GM12878 (cell line): ENCODE results near the gene PLEKHA5. TPM values are rescaled to one million over a fixed set of nuclear protein-coding genes. Genes with fewer than 3 reads are reported as not detected.

Experiments used
- ATAC-seq: fragments of 200-7000 bp; cut with Tn5 transposase; 3 replicates; pipeline ENCODE4 v1.9.1; 2020; ENCODE audit warnings: mild to moderate bottlenecking, moderate library complexity
- BruUV-seq: library from RNA; stranded (reverse); fragments of 400-500 nt; replicated peaks from 2 replicates; lab custom pipeline; 2021; lab: Mats Ljungman, UMichigan
- CTCF ChIA-PET: fragments of 300-600 bp; sonication (Branson Sonifier 250); formaldehyde crosslinking; extraction: SDS; loops from one replicate; lab custom pipeline; 2021; ENCODE audit warnings: inconsistent platforms; lab: Yijun Ruan, JAX
- POLR2A ChIA-PET: fragments of 350-600 bp; formaldehyde crosslinking; extraction: SDS; loops from one replicate; lab custom pipeline; 2021; ENCODE audit warnings: inconsistent platforms; lab: Charles Lee
- RAD21 ChIA-PET: fragments of 300-600 bp; sonication (Branson Sonifier 250); formaldehyde crosslinking; loops from one replicate; lab custom pipeline; 2023; ENCODE audit warnings: antibody characterized with exemption; ENCODE audit not compliant: unreplicated experiment; lab: Charles Lee
- SMC1A ChIA-PET: fragments of 300-600 bp; sonication (Branson Sonifier 250); formaldehyde crosslinking; loops from one replicate; lab custom pipeline; 2023; ENCODE audit not compliant: unreplicated experiment, uncharacterized antibody; lab: Charles Lee
- DNase-seq: peaks from one replicate; pipeline ENCODE4 v3.0.0-alpha.2; 2011; ENCODE audit warnings: low read depth, low spot score
- FAIRE-seq: peaks from 3 replicates; lab custom pipeline; 2011; peaks lifted over from hg19 to GRCh38; lab: Jason Lieb, UNC
- H2AFZ ChIP-seq: 2 replicates; pipeline ENCODE4 v1.6.0; 2011; ENCODE audit warnings: low read depth, low read length, control low read depth; ENCODE audit not compliant: control insufficient read depth
- H3K27ac ChIP-seq: 2 replicates; pipeline ENCODE4 v1.5.1; 2011; ENCODE audit warnings: control low read depth; ENCODE audit not compliant: control insufficient read depth, insufficient read depth
- H3K27me3 ChIP-seq, 2 experiments: replicated peaks in 1 of 2; 2 replicates each; pipeline versions ENCODE4 v1.6.0 to v1.6.1; 2011; ENCODE audit warnings: low read length in 1 of 2; ENCODE audit not compliant: control insufficient read depth in 2 of 2, insufficient read depth in 2 of 2
- H3K36me3 ChIP-seq, 2 experiments: 2 replicates each; pipeline ENCODE4 v1.5.1; 2011; ENCODE audit warnings: low read length in 1 of 2; ENCODE audit not compliant: control insufficient read depth in 2 of 2, insufficient read depth in 2 of 2
- H3K4me1 ChIP-seq: 2 replicates; pipeline ENCODE4 v1.6.1; 2011; ENCODE audit warnings: mild to moderate bottlenecking, low read length, moderate library complexity, mixed read lengths; ENCODE audit not compliant: control insufficient read depth, insufficient read depth
- H3K4me2 ChIP-seq: 2 replicates; pipeline ENCODE4 v1.6.0; 2011; ENCODE audit warnings: control low read depth; ENCODE audit not compliant: control insufficient read depth, insufficient read depth
- H3K4me3 ChIP-seq: fragments of 200-600 bp; sonication (generic); 2 replicates; pipeline ENCODE4 v1.5.1; 2016
- H3K79me2 ChIP-seq: 2 replicates; pipeline ENCODE4 v1.6.0; 2011; ENCODE audit warnings: low read length; ENCODE audit not compliant: control insufficient read depth, insufficient read depth
- H3K9ac ChIP-seq: 2 replicates; pipeline ENCODE4 v1.8.0; 2011; ENCODE audit warnings: low read length, control low read depth, mixed read lengths; ENCODE audit not compliant: control insufficient read depth, insufficient read depth
- H3K9me3 ChIP-seq: replicated peaks from 3 replicates; pipeline ENCODE4 v1.5.1; 2011; ENCODE audit warnings: mild to moderate bottlenecking, low read length; ENCODE audit not compliant: control insufficient read depth, insufficient read depth
- H4K20me1 ChIP-seq: 2 replicates; pipeline ENCODE4 v1.6.0; 2011; ENCODE audit not compliant: control insufficient read depth, insufficient read depth
- ATF7 ChIP-seq: fragments of 450-650 bp; IDR thresholded peaks from 2 replicates; pipeline ENCODE4 v1.6.1; 2016; ENCODE audit warnings: low read depth, mild to moderate bottlenecking
- CBX5 ChIP-seq: sonication (generic); IDR thresholded peaks from 2 replicates; pipeline ENCODE4 v1.6.1; 2016; ENCODE audit warnings: low read depth, moderate library complexity, mild to moderate bottlenecking, inconsistent platforms
- GATAD2B ChIP-seq: fragments of 450-650 bp; conservative IDR thresholded peaks from 2 replicates; pipeline ENCODE4 v1.6.1; 2017; ENCODE audit warnings: low read depth, mild to moderate bottlenecking, moderate library complexity
- NFYB ChIP-seq: IDR thresholded peaks from 2 replicates; pipeline ENCODE4 v1.6.1; 2011; ENCODE audit warnings: low read depth, mild to moderate bottlenecking, low read length, improper control_type of control experiment, moderate library complexity; ENCODE audit not compliant: insufficient read depth
- TBL1XR1 ChIP-seq: IDR thresholded peaks from 2 replicates; pipeline ENCODE4 v1.6.1; 2012; ENCODE audit warnings: low read depth, low read length, improper control_type of control experiment
- WRNIP1 ChIP-seq: IDR thresholded peaks from 2 replicates; pipeline ENCODE4 v1.6.1; 2011; ENCODE audit warnings: low read depth, low read length, improper control_type of control experiment, borderline replicate concordance
- ZNF207 ChIP-seq: fragments of 450-650 bp; IDR thresholded peaks from 2 replicates; pipeline ENCODE4 v1.6.1; 2014; ENCODE audit warnings: antibody characterized with exemption, mild to moderate bottlenecking, borderline replicate concordance
- WGBS: methylation state at CpG from one replicate; pipeline ENCODE4 v1.1.6; 2016; ENCODE audit warnings: low lambda C conversion rate; ENCODE audit not compliant: insufficient replicate concordance, insufficient coverage; ENCODE audit errors: missing lambda C conversion rate; 5-methylcytosine and 5-hydroxymethylcytosine counted together
- in situ Hi-C: fragments of 300-500 bp; cut with MboI; formaldehyde crosslinking; loops from 9 replicates; pipeline ENCODE4 v1.14.3; 2018; ENCODE audit warnings: mixed read lengths
- intact Hi-C: fragments of 100-400 bp; cut with micrococcal nuclease; formaldehyde crosslinking; loops from one replicate; pipeline ENCODE4 v1.14.2; 2022; ENCODE audit not compliant: unreplicated experiment
- polyA plus RNA-seq, 11 experiments: library from polyadenylated mRNA; depleted of rRNA in 4 of 11; unstranded in 6 of 11; stranded (reverse) in 5 of 11; fragments of >200 nt; fragmentation: Nextera tagmentation in 4 of 11; fragmentation: Illumina TruSeq in 1 of 11; extraction: Ambion mirVana in 4 of 11; extraction: Trizol in 1 of 11; gene quantifications; 1 replicate in 1 of 11; 2 replicates in 10 of 11; pipeline versions ENCODE4 v1.2.1 to v1.2.3, GENCODE V29; 2011 to 2016; ENCODE audit warnings: inconsistent platforms in 2 of 11, missing spikeins in 2 of 11, low read depth in 1 of 11
- total RNA-seq, 4 experiments: library from RNA; depleted of rRNA in 3 of 4; stranded (reverse); fragments of >200 nt in 3 of 4; fragmentation: Illumina TruSeq in 1 of 4; extraction: Trizol in 1 of 4; gene quantifications; 2 replicates each; pipeline versions ENCODE4 v1.2.1 to v1.2.3, GENCODE V29; 2013 to 2021
- TF ChIP-seq, protein P1 (sequence below): fragments of 450-650 bp; IDR thresholded peaks from 2 replicates; pipeline ENCODE4 v1.6.1; 2016; ENCODE audit warnings: mild to moderate bottlenecking
- TF ChIP-seq, protein P2 (sequence below): fragments of 450-650 bp; IDR thresholded peaks from 2 replicates; pipeline ENCODE4 v1.6.1; 2016; ENCODE audit warnings: mild to moderate bottlenecking, moderate library complexity, borderline replicate concordance

PLEKHA5 gene
- total and polyA plus RNA-seq, 10 of the 15 experiments (the other 5 are each of a cell fraction or from before 2014, with no cell fraction given), result 0.09 to 0.33 (median 0.18) TPM; not detected in 3

DNA sequence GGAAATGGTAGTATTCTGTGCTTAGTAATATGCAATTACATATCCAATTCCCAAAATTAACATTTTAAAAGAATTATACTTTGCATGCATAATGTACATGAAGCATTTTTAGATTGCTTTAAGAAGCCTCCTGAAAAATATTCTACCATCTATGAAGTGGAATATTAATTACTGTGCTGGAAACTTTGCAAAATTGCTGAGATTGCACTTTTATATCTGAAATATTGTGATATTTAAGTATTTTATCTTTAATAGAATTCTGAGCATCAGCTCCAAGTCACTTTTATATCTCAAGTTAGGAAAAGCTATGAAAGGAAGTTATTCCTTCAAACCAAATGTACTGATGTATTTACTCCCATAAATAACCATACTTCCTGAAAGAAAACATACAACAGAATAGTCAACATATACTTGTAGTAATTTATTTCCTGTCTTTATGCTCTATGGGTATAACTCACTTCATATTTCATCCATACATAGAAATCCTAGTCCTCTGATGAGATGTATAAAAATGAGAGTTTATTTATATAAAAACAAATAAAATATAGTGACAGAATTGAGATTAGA lies 152.7 kb downstream of the PLEKHA5 start (continued):
- no peak for TF ChIP-seq NFYB
- TF ChIP-seq, all 136 proteins: peak for 0

DNA sequence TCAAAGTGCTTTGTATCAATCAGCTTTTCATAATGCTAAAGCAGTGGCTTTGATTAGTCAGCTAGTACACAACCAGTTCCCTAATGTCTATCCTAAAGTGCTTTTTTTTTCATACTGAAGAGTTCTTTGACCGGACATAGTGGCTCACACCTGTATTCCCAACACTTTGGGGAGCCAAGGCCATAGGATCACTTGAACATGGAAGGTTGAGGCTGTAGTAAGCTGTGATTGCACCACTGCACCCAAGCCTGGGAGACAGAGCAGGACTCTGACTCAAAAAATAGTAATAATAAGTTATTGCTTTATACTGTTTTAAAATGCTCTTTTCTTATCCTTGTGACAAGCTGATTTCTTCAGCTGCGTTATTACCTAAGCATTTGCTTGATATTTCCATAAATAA lies 155.1 kb downstream of the PLEKHA5 start:
- H4K20me1 ChIP-seq, result no peaks in the 10 kb centered on the region
- ChIA-PET POLR2A (no interaction called here), SMC1A (interaction anchor here (0.7 kb wide), 1 partner anchor 147 kb away, joined by 3 read pairs; no protein-coding TSS in a partner anchor), CTCF (no interaction called here), RAD21 (interaction anchor here (1.0 kb wide), 1 partner anchor 26 kb away, joined by 3 read pairs; no protein-coding TSS in a partner anchor)
- no peaks in the 10 kb centered on the region for H3K9me3 ChIP-seq
- no peaks in the 10 kb centered on the region for H3K4me1 ChIP-seq
- no peaks in the 10 kb centered on the region for H3K36me3 ChIP-seq
- H3K79me2 ChIP-seq, result no peaks in the 10 kb centered on the region
- DNase-seq (no peak), FAIRE-seq (no peak), ATAC-seq (no peak)
- H3K4me3 ChIP-seq, result no peak overlapping the region
- no TSS peak for BruUV-seq
- H3K27ac ChIP-seq, result no peak overlapping the region
- in situ Hi-C loops, result no loop called here
- no peak for TF ChIP-seq ZNF207
- no peak for TF ChIP-seq TBL1XR1
- TF ChIP-seq GATAD2B, result no peak
- no peak for TF ChIP-seq WRNIP1
- no peak for TF ChIP-seq ATF7
- TF ChIP-seq, protein P1, sequence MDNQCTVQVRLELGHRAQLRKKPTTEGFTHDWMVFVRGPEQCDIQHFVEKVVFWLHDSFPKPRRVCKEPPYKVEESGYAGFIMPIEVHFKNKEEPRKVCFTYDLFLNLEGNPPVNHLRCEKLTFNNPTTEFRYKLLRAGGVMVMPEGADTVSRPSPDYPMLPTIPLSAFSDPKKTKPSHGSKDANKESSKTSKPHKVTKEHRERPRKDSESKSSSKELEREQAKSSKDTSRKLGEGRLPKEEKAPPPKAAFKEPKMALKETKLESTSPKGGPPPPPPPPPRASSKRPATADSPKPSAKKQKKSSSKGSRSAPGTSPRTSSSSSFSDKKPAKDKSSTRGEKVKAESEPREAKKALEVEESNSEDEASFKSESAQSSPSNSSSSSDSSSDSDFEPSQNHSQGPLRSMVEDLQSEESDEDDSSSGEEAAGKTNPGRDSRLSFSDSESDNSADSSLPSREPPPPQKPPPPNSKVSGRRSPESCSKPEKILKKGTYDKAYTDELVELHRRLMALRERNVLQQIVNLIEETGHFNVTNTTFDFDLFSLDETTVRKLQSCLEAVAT, result no peak
- no peak for TF ChIP-seq CBX5
- TF ChIP-seq, protein P2, sequence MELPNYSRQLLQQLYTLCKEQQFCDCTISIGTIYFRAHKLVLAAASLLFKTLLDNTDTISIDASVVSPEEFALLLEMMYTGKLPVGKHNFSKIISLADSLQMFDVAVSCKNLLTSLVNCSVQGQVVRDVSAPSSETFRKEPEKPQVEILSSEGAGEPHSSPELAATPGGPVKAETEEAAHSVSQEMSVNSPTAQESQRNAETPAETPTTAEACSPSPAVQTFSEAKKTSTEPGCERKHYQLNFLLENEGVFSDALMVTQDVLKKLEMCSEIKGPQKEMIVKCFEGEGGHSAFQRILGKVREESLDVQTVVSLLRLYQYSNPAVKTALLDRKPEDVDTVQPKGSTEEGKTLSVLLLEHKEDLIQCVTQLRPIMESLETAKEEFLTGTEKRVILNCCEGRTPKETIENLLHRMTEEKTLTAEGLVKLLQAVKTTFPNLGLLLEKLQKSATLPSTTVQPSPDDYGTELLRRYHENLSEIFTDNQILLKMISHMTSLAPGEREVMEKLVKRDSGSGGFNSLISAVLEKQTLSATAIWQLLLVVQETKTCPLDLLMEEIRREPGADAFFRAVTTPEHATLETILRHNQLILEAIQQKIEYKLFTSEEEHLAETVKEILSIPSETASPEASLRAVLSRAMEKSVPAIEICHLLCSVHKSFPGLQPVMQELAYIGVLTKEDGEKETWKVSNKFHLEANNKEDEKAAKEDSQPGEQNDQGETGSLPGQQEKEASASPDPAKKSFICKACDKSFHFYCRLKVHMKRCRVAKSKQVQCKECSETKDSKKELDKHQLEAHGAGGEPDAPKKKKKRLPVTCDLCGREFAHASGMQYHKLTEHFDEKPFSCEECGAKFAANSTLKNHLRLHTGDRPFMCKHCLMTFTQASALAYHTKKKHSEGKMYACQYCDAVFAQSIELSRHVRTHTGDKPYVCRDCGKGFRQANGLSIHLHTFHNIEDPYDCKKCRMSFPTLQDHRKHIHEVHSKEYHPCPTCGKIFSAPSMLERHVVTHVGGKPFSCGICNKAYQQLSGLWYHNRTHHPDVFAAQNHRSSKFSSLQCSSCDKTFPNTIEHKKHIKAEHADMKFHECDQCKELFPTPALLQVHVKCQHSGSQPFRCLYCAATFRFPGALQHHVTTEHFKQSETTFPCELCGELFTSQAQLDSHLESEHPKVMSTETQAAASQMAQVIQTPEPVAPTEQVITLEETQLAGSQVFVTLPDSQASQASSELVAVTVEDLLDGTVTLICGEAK, result no peak
- 3% methylated on average over 2 of the region's 2 CpGs for WGBS
- no peak overlapping the region for H3K9ac ChIP-seq
- H3K27me3 ChIP-seq, result no peaks in the 10 kb centered on the region
- intact Hi-C loops, result no loop called here
- H2AFZ ChIP-seq, result no peak overlapping the region
- no peak overlapping the region for H3K4me2 ChIP-seq
